Measurements from ENCODE around the gene BBS4.

The BBS4 gene

DNA sequence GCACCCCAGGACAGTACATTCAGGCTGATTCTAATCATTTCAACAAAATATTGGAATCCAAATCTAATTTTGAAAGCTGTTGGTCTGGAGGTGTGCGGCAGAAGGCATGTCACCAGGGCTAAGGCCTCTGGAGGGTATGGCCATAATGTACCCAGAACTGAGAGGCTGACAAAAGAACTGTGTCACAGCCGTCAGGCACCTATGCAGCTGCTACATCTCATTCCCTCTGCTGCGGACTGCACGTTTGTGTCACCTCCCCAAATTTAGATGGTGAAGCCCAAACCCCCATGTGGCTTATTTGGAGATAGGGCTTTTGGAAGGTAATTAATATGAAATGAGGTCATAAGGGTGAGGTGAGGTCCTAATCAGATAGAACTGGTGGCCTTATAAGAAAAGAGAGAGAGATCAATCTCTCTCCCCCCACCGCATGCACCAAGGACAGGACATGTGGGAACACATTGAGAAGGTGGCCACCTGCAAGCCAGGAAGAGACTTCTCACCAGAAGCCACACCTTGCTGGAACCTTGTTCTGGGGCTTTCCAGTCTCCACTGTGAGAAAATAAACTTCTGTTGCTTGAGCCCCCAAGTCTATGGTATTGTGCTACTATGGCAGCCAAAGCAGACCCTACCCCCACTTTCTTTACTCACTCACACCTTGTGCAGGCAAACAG lies 74.7 kb downstream of the BBS4 start:
- no peak for DNase-seq

DNA sequence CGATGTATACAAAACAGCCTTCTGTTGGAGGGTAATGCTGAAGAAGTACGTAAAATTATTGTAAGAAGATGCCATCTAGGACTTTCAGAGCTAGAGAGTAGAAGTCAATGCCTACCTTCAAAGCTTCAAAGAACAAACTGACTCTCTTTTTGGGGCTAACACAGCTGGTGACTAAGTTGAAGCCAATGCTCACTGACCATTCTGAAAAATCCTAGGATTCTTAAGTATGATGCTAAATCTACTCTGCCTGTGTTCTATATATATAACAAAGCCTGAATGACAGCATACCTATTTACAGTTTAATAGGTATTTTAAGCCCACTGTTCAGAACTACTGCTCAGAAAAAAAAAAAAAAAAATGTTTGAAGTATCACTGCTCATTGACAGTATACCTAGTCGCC lies 78.6 kb downstream of the BBS4 start:
- no peak for DNase-seq

DNA sequence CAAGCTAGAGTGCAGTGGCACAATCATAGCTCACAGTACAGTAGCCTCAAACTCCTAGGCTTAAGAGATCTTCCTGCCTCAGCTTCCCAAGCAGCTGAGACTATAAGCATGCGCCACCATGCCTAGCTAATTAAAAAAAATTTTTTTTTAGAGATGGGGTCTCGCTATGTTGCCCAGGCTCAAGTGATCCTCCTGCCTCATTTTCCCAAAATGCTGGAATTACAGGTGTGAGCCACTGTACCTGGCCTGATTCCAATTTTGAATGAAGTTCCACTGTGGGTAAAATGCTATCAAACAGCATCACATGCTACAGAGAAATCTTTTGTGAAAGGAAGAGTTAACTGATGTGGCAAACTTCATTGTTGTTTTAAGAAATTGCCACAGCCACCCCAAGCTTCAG lies 80.0 kb downstream of the BBS4 start:
- no peak for DNase-seq

DNA sequence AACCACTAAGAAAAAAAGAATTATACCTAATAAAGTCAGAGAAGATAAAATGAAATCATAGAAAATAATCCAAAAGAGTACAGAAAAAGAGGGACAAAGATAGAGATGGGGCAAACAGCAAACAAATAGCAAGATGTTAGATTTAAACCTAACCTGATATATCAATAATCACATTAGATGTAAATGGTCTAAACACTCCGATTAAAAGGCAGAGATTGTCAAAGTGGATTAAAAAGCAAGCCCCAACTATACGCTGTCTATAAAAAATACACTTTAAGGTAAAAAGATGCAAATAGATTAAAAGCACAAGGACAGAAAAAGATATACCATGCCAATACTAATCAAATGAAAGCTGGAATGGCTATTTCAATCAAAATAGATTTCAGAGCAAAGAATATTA lies 80.8 kb downstream of the BBS4 start:
- no peak for DNase-seq

DNA sequence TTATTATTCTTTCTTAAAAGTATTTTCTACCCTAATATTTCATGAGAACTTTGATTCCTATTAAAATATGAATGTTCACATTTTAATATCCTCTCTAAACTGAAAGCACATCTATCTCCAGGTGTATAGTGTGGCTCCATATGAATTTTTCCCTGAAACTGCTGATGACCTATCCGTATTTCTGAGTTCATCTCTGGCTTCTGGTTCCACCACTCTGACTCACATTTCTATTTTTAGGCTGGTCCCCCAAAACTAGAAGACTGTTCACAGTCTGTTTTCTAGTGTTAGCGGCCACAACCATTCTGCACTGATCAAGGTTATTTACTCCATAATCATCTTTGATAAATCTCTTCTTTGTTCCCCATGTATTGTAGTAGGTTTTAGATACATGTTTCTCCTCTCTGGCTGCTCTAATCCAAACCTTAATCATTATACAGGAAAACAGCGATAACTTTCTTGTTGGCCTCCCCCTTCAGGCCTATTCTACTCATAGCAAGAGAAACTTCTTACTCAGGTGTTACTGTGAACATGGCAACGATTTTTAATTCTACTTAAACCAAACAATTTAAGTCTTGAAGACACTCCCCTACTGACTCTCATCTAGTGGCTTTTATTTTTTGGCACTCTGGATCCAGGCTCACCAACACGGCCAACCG lies 84.8 kb downstream of the BBS4 start:
- no peak for DNase-seq

DNA sequence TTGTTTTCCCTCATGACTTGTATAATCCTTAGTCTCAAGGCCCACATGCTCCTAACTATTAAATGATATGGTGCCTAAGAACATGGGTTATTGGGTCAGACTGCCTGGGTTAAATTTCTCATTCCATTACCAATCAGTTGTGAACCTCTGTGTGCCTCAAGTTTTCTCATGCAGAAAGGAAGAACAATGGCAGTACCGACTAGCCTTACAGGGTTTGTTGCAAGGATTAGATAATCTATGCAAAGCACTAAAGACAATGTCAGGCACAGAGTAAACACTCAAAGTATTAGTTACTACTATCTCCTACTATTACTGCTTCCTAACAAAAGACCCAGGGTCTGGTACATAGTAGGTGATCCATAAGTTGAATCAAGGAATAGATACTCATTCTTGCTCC lies 85.3 kb downstream of the BBS4 start:
- no peak for DNase-seq

DNA sequence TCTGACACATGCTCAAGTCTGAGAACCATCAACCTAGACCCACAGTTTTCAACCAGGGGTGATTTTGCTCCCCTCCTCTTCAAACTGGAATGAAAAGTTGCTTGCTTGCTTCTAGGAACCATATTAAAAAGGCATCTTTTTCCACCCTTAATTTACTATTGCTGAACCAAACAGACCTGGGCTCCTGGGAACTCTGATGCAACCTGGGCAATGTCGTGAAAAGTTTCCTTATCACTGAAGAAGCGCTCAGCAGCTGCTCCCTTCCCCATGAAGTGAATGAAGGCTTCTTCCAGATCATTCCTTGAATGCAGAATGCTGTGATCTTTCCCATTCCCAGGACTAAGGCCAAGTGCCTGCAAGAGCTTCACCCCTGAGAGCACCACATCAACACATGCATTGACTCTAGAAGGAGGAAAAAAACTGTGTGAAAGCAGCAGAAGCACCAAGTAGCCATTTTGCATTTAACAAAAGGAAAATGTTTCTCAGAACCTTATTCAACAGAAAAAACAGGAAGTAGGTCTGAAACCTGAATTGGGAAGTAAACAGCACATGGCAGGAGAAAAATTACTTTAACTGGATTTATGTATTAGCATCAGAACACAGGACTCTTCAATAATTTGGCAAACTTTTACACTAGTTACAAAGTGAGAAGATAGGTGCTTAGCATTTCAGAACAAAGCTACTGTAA lies 88.8 kb downstream of the BBS4 start:
- no peak for DNase-seq

DNA sequence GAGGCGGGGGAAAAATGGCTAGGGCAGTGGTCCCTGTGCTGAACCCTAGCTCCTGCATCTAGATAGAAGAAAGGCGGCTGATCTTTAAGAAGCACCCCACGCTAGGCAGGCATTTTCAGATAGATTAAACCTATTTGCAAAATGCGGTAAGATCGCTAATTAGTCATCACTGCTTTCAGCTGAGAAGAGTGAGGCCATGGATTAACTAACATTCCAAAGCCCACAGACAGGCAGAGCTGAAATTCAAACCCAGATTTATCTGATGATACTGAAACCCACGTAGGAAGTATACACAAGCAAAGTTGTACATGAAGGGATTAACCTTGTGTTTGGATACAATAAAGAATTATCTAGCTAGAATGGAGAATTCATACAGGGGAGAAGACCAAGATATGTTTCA lies 92.8 kb downstream of the BBS4 start:
- DNase-seq: peak in 1 of 51 donors; percentile 5

DNA sequence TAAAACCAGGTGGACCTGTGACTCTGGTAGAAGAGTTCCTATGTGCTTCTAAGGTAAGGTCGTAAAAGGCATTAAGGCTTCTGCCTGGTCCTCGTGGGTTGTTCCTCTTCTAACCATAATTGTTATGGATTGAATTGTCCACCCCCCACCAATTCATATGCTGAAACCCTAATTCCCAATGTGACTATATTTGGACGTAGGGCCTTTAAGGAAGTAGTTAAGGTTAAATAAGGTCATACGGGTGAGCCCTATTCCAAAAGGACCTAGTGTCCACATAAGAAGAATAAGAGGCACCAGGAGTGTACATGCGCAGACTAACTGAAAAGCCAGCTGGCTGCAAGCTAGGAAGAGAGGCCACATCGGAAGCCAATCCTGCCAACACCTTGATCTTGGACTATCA lies 95.6 kb downstream of the BBS4 start:
- DNase-seq: no peak

DNA sequence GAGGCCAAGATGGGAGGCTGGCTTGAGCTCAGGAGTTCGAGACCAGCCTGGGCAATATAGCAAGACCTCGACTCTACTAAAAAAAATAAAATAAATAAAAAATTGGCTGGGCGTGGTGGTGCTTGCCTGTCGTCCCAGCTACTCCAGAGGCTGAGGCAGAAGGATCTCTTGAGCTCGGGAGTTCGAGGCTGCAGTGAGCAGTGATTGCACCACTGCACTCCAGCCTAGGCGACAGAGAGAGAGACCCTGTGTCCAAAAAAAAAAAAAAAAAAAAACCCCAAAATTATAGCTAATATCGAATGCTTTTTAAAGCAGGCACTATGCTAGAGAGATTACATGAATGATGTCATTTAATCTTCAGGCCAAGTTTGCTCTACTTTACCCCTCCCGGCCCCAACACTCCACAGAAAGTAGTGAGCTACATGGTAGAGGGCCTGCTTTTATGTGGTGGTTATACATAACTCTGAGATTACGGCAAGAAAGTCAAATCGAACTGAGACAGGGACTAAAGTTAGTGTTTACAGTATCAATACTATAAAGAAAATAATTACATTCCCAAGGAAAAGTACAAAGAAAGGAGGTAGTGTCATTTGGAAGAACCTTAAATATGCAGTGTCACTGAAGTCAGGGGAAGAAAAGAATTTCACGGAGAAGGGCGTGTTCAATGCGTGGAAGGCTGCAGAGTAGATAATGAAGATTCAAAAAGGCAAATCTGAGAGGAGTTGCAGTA lies 96.4 kb downstream of the BBS4 start:
- DNase-seq: no peak

DNA sequence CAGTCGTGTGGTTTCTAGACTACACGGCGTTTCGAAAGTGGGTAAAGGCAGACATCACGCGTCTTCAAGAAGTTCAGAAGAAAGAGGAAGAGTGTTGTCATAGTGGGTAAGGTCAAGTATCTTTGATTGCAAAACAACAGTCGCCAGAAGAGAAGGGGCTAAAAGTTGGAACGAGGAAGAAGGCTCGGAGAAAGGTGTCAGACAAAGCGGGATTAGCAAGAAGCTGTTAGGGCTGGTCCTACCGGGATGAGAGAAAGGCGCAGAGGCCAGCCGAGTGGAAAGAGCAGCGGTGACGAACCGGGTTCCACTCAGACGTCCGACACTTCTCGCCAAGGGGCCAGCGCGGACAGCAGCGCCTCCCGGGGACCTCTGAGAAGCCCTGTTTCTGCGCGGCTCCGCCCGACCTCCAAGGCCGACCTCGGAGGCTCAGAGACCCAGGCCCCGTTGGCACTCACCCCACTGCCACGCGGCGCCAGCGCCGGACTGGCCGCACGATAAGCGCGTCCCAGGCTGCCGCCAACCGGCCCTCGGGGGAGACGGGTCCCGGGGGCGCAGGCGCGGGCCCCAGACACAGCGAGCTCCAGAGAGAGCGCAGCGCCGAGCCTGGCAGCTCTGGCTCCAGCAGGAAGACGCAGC lies 97.1 kb downstream of the BBS4 start:
- peak in 17 of 51 donors; percentile 41 to 81 (median 62) for DNase-seq

DNA sequence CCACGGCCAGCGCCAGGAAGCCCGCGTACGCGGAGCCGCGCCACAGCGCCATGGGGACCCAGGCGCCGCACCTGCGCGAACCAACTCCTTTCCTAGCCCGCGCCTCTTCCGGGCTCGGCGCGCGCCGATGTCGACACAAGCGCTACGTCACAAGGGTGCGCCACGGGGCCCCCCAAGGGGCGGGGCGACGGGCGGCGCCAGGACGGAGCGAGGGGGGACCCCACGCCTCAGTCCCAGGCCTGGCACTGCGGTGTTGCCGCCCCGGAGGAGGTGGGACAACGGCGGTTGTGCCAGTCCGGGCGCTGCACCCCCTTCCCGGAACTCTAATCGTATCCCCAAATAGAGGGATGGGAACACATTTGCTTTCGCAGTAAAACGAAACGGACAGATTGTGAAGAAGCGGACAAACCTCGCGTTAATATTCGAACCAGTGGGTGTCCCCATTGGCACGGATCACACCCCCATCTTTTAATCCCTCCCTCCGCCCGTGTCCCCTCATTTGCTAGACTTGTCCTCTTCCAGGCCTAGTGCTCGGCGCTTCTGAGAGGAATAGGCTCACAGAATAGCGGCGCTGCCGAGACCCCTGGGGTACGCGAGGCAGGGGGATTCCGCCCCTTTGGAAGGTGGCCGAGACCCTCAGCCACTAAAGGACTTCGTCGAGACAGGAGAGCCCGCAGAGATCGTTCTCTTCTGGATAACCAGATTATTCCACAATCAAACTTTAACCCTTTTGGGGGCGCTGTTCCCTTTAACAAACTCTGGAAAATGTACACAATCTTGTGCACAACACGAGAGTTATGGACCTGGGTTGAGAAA lies 97.8 kb downstream of the BBS4 start, which contains the start of gene ADPGK:
Gene ADPGK, minus strand, starts transcription at position 119 of the 816 bp plus-strand sequence. Its CDS starts 67 bp downstream, at position 52.
- DNase-seq: peak; percentile 62 to 97 (median 87)

DNA sequence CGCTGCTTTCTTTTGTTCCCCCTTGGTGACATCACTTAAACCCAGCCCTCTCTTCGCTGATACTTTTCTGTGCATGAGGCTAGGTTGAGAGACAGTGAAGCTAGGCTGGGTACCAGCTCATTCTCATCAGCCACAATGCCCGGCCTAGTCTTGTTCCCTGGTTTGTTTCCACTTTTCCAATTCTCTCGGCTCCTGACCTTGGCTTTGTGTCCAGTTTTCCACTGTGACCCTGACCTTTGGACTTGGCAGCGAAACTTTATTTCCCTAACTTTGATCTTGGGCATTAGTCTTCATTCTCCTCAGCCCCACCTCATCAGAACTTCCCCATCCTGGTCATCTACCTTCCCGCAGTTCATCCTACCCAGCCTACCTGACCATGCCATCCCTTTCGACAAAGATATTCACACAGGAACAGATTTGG lies 98.5 kb downstream of the BBS4 start:
- peak in 3 of 51 donors; percentile 44 to 64 (median 59) for DNase-seq

DNA sequence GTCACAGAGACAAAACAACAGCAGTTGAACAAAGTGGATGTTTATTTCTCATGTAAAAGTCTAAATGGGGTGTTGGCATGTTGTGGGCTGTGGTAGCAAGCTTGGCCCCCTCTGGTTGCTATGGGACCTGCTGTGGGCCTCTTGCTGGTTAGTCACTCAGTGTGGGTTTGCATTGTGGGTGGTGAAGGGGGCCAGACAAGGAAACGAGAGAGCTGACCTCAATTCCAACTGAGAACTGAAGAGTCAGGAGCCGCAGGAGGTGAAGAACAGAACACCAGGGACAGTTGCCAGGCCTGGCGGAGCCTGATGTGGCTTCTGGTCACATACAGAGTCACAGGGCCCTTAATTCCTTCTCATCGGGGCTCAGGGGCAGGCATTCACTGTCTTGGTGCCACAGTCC lies 99.4 kb downstream of the BBS4 start:
- DNase-seq: peak in 30 of 51 donors; percentile 10 to 74 (median 42)

DNA sequence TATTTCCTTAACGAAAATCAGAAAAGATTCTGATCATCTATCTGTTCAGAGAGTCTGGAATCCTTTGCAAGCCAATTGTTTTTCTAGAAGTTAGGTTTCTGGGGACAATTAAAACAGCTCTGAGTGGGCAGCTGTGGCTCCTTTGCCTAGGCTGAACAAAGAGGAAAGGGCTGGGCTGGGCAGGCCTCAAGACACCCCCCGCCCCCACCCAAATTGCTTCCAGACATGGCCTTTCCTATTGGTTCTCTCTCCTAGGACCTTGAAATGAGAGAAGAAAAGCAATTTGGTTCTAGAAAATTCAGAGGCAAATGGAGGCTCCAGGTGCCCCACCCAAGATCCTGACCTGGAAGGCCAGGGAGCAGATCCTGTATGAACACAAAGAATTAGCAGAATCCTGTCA lies 99.8 kb downstream of the BBS4 start:
- peak in 1 of 51 donors; percentile 52 for DNase-seq

DNA sequence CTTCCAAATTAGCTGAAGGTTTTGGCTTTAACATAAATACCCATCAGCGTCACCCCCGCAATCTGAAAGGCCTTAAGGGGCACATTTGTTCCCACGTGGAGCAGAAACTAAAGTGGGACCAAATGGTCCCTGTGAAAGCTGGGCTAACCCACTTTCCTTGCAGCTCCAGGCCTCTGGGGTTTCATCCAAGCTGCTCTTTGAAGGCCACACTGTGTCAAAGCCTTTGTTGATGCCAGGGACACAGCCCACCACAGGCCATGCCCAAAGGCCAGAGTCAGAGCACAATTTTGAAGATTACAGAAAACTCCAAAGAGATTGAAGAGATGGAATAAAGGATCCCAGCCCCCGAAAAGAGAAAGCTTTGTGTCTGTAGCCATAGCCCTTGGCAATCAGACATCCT lies 100.2 kb downstream of the BBS4 start:
- DNase-seq: peak in 9 of 51 donors; percentile 4 to 51 (median 8)

DNA sequence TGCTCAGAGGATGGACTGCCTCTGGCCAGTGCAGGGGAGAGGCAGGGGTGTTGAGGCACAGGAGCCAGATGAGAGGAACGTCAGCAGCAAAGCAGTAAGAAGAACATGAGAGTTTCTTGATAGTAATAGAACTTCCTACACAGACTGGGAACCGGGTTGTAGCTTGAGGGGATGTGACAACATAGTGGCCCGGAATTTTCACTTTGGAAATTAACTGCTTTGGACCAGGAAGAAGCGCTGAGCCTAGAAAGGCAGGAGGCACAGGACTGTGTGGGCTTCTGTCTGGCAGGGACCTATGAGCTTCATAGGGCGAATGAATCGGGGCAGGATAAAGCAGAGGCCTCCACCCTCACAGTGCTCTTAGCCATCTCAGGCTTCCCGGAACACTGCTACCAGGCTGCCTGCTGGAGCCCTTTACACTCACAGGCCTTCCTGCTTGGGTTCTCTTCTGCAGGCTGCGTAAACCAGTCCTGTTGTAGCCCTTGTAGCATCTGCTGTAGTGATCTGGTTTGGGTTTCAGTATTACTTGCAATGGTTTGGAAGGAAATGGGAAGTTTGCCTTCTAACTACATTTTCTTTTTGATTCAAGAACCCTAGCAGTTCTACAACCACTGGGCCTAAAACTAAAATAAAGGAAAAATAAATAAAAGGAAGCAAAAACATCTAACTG lies 100.8 kb downstream of the BBS4 start:
- peak in 3 of 51 donors; percentile 4 to 51 (median 7) for DNase-seq

DNA sequence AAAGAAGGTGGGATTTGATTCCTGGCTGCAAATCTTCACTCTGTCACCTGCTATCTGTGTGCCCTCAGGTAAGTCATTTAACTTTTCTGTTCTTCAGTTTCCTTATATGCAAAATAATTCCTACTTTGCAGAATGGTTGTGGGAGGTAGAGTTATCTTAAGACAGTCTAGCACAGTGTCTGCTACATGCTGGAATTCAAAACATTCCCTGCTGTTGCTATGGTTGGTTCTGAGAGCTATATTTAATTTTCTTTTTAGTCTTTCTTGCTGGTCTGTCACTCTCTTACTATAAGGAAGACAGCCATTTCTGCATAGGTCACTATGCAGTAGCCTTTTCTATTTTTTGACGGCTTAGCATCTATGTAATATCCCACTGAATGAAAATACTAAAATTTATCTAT lies 101.5 kb downstream of the BBS4 start:
- peak in 1 of 51 donors; percentile 29 for DNase-seq

Data from hypothalamus (tissue), 51 donors.